ENCODE measurements around the gene DAGLA. TPM values are rescaled to one million over a fixed set of nuclear protein-coding genes. Genes with fewer than 3 reads are reported as not detected.

Gene DAGLA
- total RNA-seq, 1 donor, result 0.54 TPM

GRCh38 chr11:61757213-61757862 lies 77.1 kb downstream of the DAGLA start:
- no peak for DNase-seq (ENCODE audit: low read depth in 2 of 3, low spot score in 2 of 3)

- no peak for DNase-seq (ENCODE audit: low read depth in 2 of 3, low spot score in 2 of 3)
Measured at GRCh38 chr11:61760946-61761345, 80.8 kb downstream of the DAGLA start.

- no peak for DNase-seq (ENCODE audit: low read depth in 2 of 3, low spot score in 2 of 3)
Measured at GRCh38 chr11:61761440-61762222, 81.4 kb downstream of the DAGLA start.

GRCh38 chr11:61762223-61762615 lies 82.0 kb downstream of the DAGLA start:
- DNase-seq (ENCODE audit: low read depth in 2 of 3, low spot score in 2 of 3), result no peak

- no peak for DNase-seq (ENCODE audit: low read depth in 2 of 3, low spot score in 2 of 3)
Measured at GRCh38 chr11:61762798-61763197, 82.6 kb downstream of the DAGLA start.

GRCh38 chr11:61763930-61764605 lies 83.9 kb downstream of the DAGLA start:
- DNase-seq (ENCODE audit: low read depth in 2 of 3, low spot score in 2 of 3), result no peak

GRCh38 chr11:61764606-61765260 lies 84.5 kb downstream of the DAGLA start:
- DNase-seq (ENCODE audit: low read depth in 2 of 3, low spot score in 2 of 3), result no peak

- DNase-seq (ENCODE audit: low read depth in 2 of 3, low spot score in 2 of 3), result no peak
Measured at GRCh38 chr11:61765550-61766253, 85.5 kb downstream of the DAGLA start.

GRCh38 chr11:61766353-61766841 lies 86.2 kb downstream of the DAGLA start:
- DNase-seq (ENCODE audit: low read depth in 2 of 3, low spot score in 2 of 3), result no peak

- no peak for DNase-seq (ENCODE audit: low read depth in 2 of 3, low spot score in 2 of 3)
Measured at GRCh38 chr11:61768376-61769076, 88.3 kb downstream of the DAGLA start.

GRCh38 chr11:61769169-61769920 lies 89.2 kb downstream of the DAGLA start:
- no peak for DNase-seq (ENCODE audit: low read depth in 2 of 3, low spot score in 2 of 3)

- no peak for DNase-seq (ENCODE audit: low read depth in 2 of 3, low spot score in 2 of 3)
Measured at GRCh38 chr11:61769946-61770683, 89.9 kb downstream of the DAGLA start.

- no peak for DNase-seq (ENCODE audit: low read depth in 2 of 3, low spot score in 2 of 3)
Measured at GRCh38 chr11:61771195-61771894, 91.2 kb downstream of the DAGLA start.

- no peak for DNase-seq (ENCODE audit: low read depth in 2 of 3, low spot score in 2 of 3)
Measured at GRCh38 chr11:61771985-61772455, 91.8 kb downstream of the DAGLA start.

- no peak for DNase-seq (ENCODE audit: low read depth in 2 of 3, low spot score in 2 of 3)
Measured at GRCh38 chr11:61773356-61773755, 93.2 kb downstream of the DAGLA start.

GRCh38 chr11:61773809-61774208 lies 93.6 kb downstream of the DAGLA start:
- DNase-seq (ENCODE audit: low read depth in 2 of 3, low spot score in 2 of 3), result no peak

- no peak for DNase-seq (ENCODE audit: low read depth in 2 of 3, low spot score in 2 of 3)
Measured at GRCh38 chr11:61774411-61774810, 94.2 kb downstream of the DAGLA start.

- DNase-seq (ENCODE audit: low read depth in 2 of 3, low spot score in 2 of 3), result no peak
Measured at GRCh38 chr11:61775106-61775505, 94.9 kb downstream of the DAGLA start.
